ENCODE data around the gene AGA.

AGA gene

GRCh38 chr4:177441061-177441802, 1.0 kb downstream of the AGA start:
- TF ChIP-seq, protein P1, sequence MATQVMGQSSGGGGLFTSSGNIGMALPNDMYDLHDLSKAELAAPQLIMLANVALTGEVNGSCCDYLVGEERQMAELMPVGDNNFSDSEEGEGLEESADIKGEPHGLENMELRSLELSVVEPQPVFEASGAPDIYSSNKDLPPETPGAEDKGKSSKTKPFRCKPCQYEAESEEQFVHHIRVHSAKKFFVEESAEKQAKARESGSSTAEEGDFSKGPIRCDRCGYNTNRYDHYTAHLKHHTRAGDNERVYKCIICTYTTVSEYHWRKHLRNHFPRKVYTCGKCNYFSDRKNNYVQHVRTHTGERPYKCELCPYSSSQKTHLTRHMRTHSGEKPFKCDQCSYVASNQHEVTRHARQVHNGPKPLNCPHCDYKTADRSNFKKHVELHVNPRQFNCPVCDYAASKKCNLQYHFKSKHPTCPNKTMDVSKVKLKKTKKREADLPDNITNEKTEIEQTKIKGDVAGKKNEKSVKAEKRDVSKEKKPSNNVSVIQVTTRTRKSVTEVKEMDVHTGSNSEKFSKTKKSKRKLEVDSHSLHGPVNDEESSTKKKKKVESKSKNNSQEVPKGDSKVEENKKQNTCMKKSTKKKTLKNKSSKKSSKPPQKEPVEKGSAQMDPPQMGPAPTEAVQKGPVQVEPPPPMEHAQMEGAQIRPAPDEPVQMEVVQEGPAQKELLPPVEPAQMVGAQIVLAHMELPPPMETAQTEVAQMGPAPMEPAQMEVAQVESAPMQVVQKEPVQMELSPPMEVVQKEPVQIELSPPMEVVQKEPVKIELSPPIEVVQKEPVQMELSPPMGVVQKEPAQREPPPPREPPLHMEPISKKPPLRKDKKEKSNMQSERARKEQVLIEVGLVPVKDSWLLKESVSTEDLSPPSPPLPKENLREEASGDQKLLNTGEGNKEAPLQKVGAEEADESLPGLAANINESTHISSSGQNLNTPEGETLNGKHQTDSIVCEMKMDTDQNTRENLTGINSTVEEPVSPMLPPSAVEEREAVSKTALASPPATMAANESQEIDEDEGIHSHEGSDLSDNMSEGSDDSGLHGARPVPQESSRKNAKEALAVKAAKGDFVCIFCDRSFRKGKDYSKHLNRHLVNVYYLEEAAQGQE (IDR thresholded peaks at IDR 0.05; ENCODE audit: insufficient read depth in 1 of 2, low read depth in 2 of 2, low read length in 2 of 2) = no peak
- no peak for TF ChIP-seq TAF1 (IDR thresholded peaks at IDR 0.05; ENCODE audit: borderline replicate concordance, insufficient read depth, low read length)

DNA sequence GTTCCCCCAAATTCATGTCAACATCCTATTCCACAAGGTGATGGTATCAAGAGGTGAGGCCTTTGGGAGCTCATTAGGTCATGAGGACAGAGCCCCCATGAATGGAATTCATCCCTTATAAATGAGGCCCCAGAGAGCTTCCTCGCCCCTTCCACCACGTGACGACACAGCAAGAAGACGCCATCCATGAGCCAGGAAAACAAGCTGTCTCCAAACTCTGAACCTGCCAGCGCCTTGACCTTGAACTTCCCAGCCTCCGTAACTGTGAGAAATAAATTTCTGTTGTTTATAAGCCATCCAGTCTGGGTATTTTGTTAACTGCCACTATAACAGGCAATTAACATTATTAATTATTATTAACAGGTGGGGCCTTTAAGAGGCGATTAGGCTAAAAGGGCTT, 5.8 kb downstream of the AGA start:
- TF ChIP-seq POLR2AphosphoS5 (IDR thresholded peaks at IDR 0.05; ENCODE audit: low read depth, low read length) (no peak), SIN3A (IDR thresholded peaks at IDR 0.05; ENCODE audit: borderline replicate concordance, insufficient read depth, low read length) (no peak), TAF1 (IDR thresholded peaks at IDR 0.05; ENCODE audit: borderline replicate concordance, insufficient read depth, low read length) (no peak), FOXP2 (optimal IDR thresholded peaks at IDR 0.05; ENCODE audit: borderline replicate concordance, extremely low read depth, extremely low read length, insufficient read depth) (no peak)
- TF ChIP-seq, protein P1 (IDR thresholded peaks at IDR 0.05; ENCODE audit: insufficient read depth in 1 of 2, low read depth in 2 of 2, low read length in 2 of 2) = no peak

DNA sequence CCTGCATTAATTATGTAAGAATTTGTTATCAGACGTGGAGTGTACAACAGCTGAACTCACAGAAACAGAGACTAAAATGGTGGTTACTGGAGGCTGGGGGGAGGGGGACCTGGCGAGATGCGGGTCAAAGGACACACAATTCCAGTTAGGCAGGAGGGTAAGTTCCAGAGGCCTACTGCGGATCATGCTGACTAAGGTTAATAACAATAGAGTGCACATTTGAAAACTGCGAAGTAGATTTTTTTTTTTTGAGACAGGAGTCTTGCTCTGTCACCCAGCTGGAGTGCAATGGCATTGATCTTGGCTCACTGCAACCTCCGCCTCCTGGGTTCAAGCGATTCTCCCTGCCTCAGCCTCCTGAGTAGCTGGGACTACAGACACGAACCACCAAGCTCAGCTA, 7.6 kb downstream of the AGA start:
- TF ChIP-seq, protein P1 (IDR thresholded peaks at IDR 0.05; ENCODE audit: insufficient read depth in 1 of 2, low read depth in 2 of 2, low read length in 2 of 2) = no peak
- TF ChIP-seq TAF1 (IDR thresholded peaks at IDR 0.05; ENCODE audit: borderline replicate concordance, insufficient read depth, low read length) (no peak), SIN3A (IDR thresholded peaks at IDR 0.05; ENCODE audit: borderline replicate concordance, insufficient read depth, low read length) (no peak)

DNA sequence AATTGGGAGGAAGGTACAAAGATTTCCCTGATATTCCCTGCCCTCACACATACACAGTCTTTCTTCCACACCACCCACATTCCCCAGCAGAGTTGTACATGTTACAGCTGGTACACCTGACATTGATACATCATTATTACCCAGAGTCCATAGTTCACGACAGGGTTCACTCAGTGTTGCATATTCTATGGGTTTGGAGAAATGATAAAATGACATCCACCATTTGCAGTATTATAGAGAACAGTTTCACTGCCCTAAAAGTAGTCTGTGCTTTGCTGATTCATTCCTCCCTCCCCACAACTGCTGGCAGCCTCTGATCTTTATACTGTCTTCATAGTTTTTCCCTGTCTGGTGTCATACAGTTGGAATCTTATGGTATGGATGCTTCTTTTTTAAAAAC, 15.0 kb downstream of the AGA start:
- TF ChIP-seq FOXP2 (optimal IDR thresholded peaks at IDR 0.05; ENCODE audit: borderline replicate concordance, extremely low read depth, extremely low read length, insufficient read depth) (no peak), SIN3A (IDR thresholded peaks at IDR 0.05; ENCODE audit: borderline replicate concordance, insufficient read depth, low read length) (no peak), TAF1 (IDR thresholded peaks at IDR 0.05; ENCODE audit: borderline replicate concordance, insufficient read depth, low read length) (no peak), POLR2AphosphoS5 (IDR thresholded peaks at IDR 0.05; ENCODE audit: low read depth, low read length) (no peak)
- TF ChIP-seq, protein P1 (IDR thresholded peaks at IDR 0.05; ENCODE audit: insufficient read depth in 1 of 2, low read depth in 2 of 2, low read length in 2 of 2) = no peak

GRCh38 chr4:177419434-177419833, 22.8 kb downstream of the AGA start:
- TF ChIP-seq POLR2AphosphoS5 (IDR thresholded peaks at IDR 0.05; ENCODE audit: low read depth, low read length) = no peak
- TF ChIP-seq, protein P1 (IDR thresholded peaks at IDR 0.05; ENCODE audit: insufficient read depth in 1 of 2, low read depth in 2 of 2, low read length in 2 of 2) = no peak
- no peak for TF ChIP-seq TAF1 (IDR thresholded peaks at IDR 0.05; ENCODE audit: borderline replicate concordance, insufficient read depth, low read length)
- TF ChIP-seq SIN3A (IDR thresholded peaks at IDR 0.05; ENCODE audit: borderline replicate concordance, insufficient read depth, low read length) = no peak
- no peak for TF ChIP-seq FOXP2 (optimal IDR thresholded peaks at IDR 0.05; ENCODE audit: borderline replicate concordance, extremely low read depth, extremely low read length, insufficient read depth)

Data from PFSK-1 (cell line).